Hypothalamus (tissue), 51 donors: ENCODE results near the gene ZNF474.

Experiments used
- DNase-seq, 51 donors: peaks; one replicate each; lab custom pipeline; 2025; lab: John Stamatoyannopoulos, UW

Gene ZNF474

DNA sequence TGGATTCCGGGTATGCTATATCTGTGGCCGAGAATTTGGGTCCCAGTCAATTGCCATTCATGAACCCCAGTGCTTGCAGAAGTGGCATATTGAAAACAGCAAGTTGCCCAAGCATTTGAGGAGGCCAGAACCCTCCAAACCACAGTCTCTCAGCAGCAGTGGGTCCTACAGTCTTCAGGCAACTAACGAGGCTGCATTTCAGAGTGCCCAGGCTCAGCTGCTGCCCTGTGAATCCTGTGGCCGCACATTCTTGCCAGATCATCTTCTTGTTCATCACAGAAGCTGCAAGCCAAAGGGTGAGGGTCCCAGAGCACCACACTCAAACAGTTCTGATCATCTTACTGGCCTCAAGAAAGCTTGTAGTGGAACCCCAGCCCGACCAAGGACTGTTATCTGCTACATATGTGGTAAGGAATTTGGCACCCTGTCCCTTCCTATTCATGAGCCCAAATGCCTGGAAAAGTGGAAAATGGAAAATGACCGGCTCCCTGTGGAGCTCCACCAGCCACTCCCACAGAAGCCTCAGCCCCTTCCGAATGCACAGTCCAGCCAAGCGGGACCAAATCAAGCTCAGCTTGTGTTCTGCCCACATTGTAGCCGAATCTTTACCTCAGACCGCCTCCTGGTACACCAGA lies 23.0 kb downstream of the ZNF474 start:
- DNase-seq: no peak

DNA sequence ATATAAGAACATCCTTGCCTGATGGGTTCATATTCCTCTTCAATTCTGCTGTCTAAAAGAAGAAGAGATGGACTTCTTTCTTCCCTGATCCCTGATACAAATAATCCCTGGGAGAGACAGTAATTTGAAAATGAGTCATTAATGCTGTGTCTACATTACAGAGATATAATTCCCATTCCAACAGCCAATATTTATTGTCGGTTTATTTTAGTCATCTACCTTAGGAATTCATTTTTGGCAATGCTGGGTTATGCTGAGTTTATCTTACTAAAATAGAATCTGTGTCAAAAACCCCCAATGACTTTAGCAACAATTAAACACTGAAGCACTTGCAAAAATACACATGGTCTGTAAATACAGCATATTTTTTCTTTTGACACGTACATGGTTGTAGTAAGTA lies 23.9 kb downstream of the ZNF474 start:
- DNase-seq: no peak

DNA sequence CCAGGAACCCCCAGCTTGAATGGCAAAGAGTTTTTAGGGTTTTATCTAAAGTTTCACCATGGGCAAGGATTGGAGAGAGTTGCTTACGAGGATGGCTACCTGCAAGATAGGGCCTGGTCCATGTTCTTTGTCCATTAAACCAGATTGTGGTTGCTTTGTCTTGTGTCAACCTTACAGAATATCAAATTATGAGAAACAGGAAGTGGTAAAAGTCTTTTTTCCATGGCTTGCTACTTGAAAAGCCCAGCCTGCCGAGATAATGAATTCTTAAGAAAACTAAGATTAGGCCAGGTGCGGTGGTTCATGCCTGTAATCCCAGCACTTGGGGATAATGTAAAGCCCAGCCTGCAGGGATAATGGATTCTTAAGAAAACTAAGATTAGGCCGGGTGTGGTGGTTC lies 24.4 kb downstream of the ZNF474 start:
- DNase-seq: no peak

DNA sequence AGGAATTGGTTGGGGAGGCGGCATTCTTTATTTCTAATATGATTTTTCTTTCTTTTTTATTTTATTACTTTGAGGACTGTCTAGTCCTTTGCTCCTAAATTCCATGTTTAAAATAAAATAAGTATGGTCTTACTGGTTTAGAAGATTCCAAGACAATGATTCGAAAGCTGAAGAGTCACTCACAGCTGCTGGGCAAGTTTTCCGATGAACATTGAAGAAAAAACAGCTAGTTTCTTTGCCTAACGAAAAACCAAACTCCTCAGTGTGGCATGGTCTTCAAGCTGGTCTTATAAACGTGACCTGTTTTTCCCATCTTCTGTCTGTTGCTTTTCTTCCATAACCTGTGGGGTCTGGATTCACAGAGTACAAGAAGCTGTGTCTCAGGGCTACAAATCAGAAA lies 25.1 kb downstream of the ZNF474 start:
- DNase-seq: no peak

DNA sequence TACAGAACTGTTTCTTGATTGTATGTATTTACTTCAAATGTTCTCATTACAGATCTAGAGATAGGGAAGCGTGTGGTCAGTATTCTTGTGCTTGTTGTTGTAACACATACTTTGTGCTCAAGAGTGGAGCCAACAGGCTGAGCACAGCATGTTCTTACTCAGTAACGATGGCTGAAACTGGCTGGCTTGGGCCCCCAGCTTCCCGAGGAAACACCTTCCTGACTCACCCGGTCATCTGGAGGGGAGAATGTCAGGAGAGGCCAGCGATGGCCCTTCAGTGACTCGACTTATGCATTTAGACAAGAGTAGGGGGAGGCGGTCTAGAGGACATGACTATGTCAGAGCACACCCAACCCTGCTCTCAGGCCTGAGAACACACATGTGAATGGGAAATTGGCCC lies 25.6 kb downstream of the ZNF474 start:
- DNase-seq: no peak

DNA sequence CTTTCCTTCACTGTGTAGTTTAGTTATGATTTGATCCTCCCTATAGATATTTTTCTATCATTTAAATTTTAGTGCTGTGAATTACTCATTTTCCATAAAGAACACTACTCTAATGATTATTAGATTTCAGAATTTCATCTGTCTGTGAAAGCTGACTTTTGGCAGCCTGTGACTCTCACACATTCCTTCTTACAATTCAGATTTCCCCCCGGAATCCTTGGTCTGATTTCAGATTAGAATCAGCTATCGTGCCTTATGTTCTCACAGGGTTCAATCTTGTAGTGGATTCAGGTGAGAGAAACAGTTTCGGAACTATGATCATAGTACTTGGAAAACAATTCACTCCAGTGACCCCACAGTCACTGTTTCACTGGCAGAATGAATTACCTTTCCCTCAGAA lies 26.2 kb downstream of the ZNF474 start:
- no peak for DNase-seq

- peak in 1 of 51 donors; percentile 2 for DNase-seq
These were observed 27.5 kb downstream of the ZNF474 start for GRCh38 chr5:122156724-122157325.

GRCh38 chr5:122162100-122162638 lies 32.8 kb downstream of the ZNF474 start:
- no peak for DNase-seq

- peak in 3 of 51 donors; percentile 4 to 53 (median 29) for DNase-seq
These were observed 34.0 kb downstream of the ZNF474 start for GRCh38 chr5:122163121-122164069.

DNA sequence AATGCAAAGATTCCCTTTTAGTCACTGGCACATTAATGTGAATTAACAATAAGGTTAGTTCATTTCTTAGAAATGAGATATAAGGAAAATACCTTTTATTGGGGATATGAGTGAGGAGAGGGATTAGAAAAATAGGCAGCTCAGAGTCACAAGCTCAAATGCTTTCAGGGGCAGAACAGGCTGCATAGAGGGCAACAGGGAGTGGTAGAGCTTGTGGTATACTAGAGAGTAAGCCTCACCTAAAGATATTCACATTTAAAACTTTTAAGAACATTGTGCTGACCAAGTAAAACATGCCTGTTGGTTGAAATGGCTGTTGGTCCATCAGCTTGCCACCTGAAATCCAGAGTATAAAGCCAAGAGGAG lies 34.7 kb downstream of the ZNF474 start:
- no peak for DNase-seq

DNA sequence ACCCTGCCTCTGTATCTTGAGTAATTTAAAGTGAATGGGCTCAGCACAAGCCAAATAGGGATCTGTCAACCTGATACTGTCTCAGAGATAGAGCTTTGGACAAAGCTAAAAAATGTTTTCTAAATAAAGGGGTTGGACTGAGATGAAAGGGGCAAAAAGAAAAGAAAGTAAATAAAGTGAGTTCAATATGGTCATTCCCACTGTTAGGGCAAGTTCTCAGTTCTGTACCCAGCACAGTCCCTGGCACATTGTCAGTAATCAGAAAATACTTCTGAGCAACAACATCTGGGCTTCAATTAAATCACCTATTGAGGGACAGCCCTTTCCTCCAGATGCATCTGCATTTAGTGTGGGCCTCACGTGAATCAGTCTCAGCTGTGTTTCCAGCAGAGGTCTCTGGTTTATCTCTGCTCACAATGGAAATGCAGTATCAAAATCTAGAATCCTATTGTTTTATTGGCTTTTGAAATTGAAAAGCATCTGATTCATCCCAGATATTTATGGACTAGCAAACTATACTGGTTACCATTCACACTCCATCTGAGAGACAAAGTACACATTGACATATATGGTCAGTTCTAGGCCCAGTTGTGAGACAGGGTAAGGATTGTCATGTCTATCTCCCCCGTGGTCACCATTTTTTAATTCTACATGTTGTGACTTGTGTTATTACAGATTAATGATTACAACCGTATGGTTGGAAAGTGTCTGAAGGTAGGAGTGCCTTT lies 35.6 kb downstream of the ZNF474 start:
- DNase-seq: no peak

DNA sequence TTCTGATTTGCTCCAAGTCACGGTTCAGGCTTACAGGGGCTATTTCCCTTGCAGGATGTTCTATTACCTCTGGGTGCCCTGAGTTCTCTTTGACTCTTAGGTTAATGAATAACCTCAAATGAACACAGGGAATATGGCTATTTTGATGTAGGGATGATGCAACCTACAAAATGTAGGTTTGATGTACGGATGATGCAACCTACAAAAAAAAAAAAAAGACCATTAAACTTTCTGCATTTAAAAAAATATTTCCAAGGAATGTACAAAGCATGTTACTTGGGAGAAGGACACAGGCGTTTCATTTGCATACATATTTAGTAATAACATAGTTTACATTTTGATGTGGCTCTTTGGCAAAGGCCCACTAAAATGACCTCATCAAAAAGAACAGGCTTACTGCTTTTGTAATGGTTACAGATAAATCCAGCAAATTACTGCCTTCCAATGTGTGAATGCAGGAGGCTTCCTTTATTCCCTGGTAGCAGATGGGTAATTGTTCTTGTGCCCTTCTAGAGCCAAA lies 36.3 kb downstream of the ZNF474 start:
- DNase-seq: no peak

GRCh38 chr5:122169350-122170103 lies 40.2 kb downstream of the ZNF474 start:
- DNase-seq: no peak

GRCh38 chr5:122170620-122171019 lies 41.3 kb downstream of the ZNF474 start:
- DNase-seq: peak in 8 of 51 donors; percentile 6 to 43 (median 12)

- DNase-seq: no peak
These were observed 42.9 kb downstream of the ZNF474 start for GRCh38 chr5:122172207-122172606.

- no peak for DNase-seq
These were observed 44.4 kb downstream of the ZNF474 start for GRCh38 chr5:122173474-122174415.

GRCh38 chr5:122175091-122175490 lies 45.7 kb downstream of the ZNF474 start:
- DNase-seq: no peak

DNA sequence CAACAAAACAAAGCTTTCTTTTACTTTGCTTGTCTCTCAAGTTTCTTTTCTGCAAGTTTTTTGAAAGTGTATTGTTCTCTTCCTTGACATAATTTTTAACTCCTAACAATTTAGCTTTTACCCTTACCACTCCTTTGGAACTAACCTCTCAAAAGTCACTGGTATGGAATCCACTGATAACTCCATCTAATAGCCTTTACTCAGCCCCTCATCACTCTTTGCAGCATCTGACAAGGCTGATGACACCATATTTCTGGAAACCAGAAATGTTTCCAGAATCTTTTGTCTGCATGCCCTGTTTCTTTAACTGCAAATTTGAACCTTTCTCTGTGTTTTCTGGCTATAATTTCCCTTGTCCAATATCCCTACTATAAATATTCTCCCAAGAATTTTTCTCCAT lies 46.5 kb downstream of the ZNF474 start:
- no peak for DNase-seq

DNA sequence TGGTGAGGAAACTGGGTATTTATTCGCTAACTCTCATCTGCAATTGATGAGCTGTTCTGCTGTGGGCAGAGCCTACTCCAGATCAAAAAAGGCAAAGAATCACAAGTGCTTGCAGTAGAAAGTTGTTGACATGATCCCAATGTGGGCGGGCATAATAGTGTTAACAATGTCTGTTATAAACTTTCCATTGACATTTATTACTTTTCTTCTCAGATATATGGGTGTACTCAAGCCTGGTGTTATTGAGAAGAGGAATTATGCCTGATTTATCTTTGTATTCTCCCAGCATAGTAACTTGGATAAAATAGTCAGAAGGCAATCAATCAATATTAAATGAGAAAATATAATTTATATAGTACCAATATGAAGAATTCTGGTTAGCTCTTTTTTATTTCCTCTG lies 47.8 kb downstream of the ZNF474 start:
- no peak for DNase-seq
